Endothelial cell (in vitro differentiated cells): Measurements from ENCODE around the gene TAS2R39. TPM values are rescaled to one million over a fixed set of nuclear protein-coding genes. Genes with fewer than 3 reads are reported as not detected.

Source experiments
- DNase-seq: peaks from one replicate; pipeline ENCODE4 v3.0.0; 2021; ENCODE audit warnings: low spot score
- H3K27ac Mint-ChIP-seq: one replicate; pipeline ENCODE4 v1.8.0; 2021; ENCODE audit warnings: mixed read lengths, inconsistent platforms; ENCODE audit not compliant: unreplicated experiment
- H3K27me3 Mint-ChIP-seq: one replicate; pipeline ENCODE4 v1.8.0; 2021; ENCODE audit warnings: mild to moderate bottlenecking, moderate library complexity, mixed read lengths, inconsistent platforms; ENCODE audit not compliant: unreplicated experiment
- H3K36me3 Mint-ChIP-seq: one replicate; pipeline ENCODE4 v1.8.0; 2021; ENCODE audit warnings: mild to moderate bottlenecking, low read depth, mixed read lengths, inconsistent platforms; ENCODE audit not compliant: unreplicated experiment
- H3K4me1 Mint-ChIP-seq: one replicate; pipeline ENCODE4 v1.8.0; 2021; ENCODE audit warnings: mild to moderate bottlenecking, mixed read lengths, inconsistent platforms; ENCODE audit not compliant: unreplicated experiment
- H3K4me3 Mint-ChIP-seq: one replicate; pipeline ENCODE4 v1.8.0; 2021; ENCODE audit warnings: mild to moderate bottlenecking, mixed read lengths, inconsistent platforms; ENCODE audit not compliant: unreplicated experiment
- H3K9me3 Mint-ChIP-seq: one replicate; pipeline ENCODE4 v1.8.0; 2021; ENCODE audit warnings: mixed read lengths, inconsistent platforms; ENCODE audit not compliant: unreplicated experiment
- CTCF ChIP-seq: fragments of 200-600 bp; sonication (generic); IDR thresholded peaks from one replicate; pipeline ENCODE4 v1.5.0; 2021; ENCODE audit warnings: antibody characterized with exemption; ENCODE audit not compliant: unreplicated experiment
- total RNA-seq: library from RNA; stranded (reverse); fragmentation: NEBNext Ultra II Directional; extraction: Animal tissue kit (Norgen Biotek cat#: 25700); gene quantifications from one replicate; pipeline ENCODE4 v1.2.1, GENCODE V29; 2021; ENCODE audit not compliant: unreplicated experiment

The TAS2R39 gene
- total RNA-seq, 1 donor from 2014 or later: not detected

GRCh38 chr7:143181349-143181748 is 1.9 kb upstream of the TAS2R39 start:
- no peaks in the 10 kb centered on the region for H3K4me1 Mint-ChIP-seq
- no peaks in the 10 kb centered on the region for H3K27me3 Mint-ChIP-seq
- H3K27ac Mint-ChIP-seq: no peak overlapping the region
- no peaks in the 10 kb centered on the region for H3K36me3 Mint-ChIP-seq
- no peaks in the 10 kb centered on the region for H3K9me3 Mint-ChIP-seq
- no peak for DNase-seq
- H3K4me3 Mint-ChIP-seq: no peak overlapping the region
- TF ChIP-seq CTCF: no peak

GRCh38 chr7:143185551-143185950 is 2.3 kb downstream of the TAS2R39 start:
- H3K27ac Mint-ChIP-seq: no peak overlapping the region
- H3K36me3 Mint-ChIP-seq: no peaks in the 10 kb centered on the region
- H3K4me1 Mint-ChIP-seq: no peaks in the 10 kb centered on the region
- no peaks in the 10 kb centered on the region for H3K27me3 Mint-ChIP-seq
- TF ChIP-seq CTCF: no peak
- DNase-seq: no peak
- no peak overlapping the region for H3K4me3 Mint-ChIP-seq
- no peaks in the 10 kb centered on the region for H3K9me3 Mint-ChIP-seq

- DNase-seq: no peak
- H3K4me1 Mint-ChIP-seq: peaks cover 5% of the 10 kb centered on the region
- TF ChIP-seq CTCF: no peak
- no peak overlapping the region for H3K27ac Mint-ChIP-seq
- H3K4me3 Mint-ChIP-seq: no peak overlapping the region
- no peaks in the 10 kb centered on the region for H3K36me3 Mint-ChIP-seq
- no peaks in the 10 kb centered on the region for H3K9me3 Mint-ChIP-seq
- H3K27me3 Mint-ChIP-seq: no peaks in the 10 kb centered on the region
Observed at GRCh38 chr7:143188994-143189393, 5.8 kb downstream of the TAS2R39 start.

- Mint-ChIP-seq H3K27me3 (no peaks in the 10 kb centered on the region), H3K4me3 (no peak overlapping the region), H3K27ac (no peak overlapping the region), H3K4me1 (peaks cover 5% of the 10 kb centered on the region), H3K9me3 (no peaks in the 10 kb centered on the region), H3K36me3 (no peaks in the 10 kb centered on the region)
- DNase-seq: no peak
- TF ChIP-seq CTCF: no peak
Observed at GRCh38 chr7:143193880-143194279, 10.7 kb downstream of the TAS2R39 start.

GRCh38 chr7:143199040-143199439 is 15.8 kb downstream of the TAS2R39 start:
- H3K9me3 Mint-ChIP-seq: no peaks in the 10 kb centered on the region
- H3K4me1 Mint-ChIP-seq: no peaks in the 10 kb centered on the region
- no peak for TF ChIP-seq CTCF
- H3K36me3 Mint-ChIP-seq: no peaks in the 10 kb centered on the region
- DNase-seq: no peak
- no peak overlapping the region for H3K27ac Mint-ChIP-seq
- H3K27me3 Mint-ChIP-seq: no peaks in the 10 kb centered on the region
- H3K4me3 Mint-ChIP-seq: no peak overlapping the region
